Sigmoid colon (tissue), 7 donors: ENCODE measurements around the gene UBXN11. TPM values are rescaled to one million over a fixed set of nuclear protein-coding genes. Genes with fewer than 3 reads are reported as not detected.
A peak's percentile ranks its signal among the peaks of the same experiment; 100 is the strongest.

Experiments
- DNase-seq: peaks from one replicate; pipeline ENCODE4 v3.0.0-alpha.2; 2019
- H3K27ac ChIP-seq, 4 donors: fragments of 200-600 bp; sonication (generic); one replicate each; pipeline ENCODE4 v1.5.1; 2016 to 2019; ENCODE audit warnings: mild to moderate bottlenecking in 1 of 4
- H3K27me3 ChIP-seq, 3 donors: fragments of 200-600 bp; sonication (generic); one replicate each; pipeline ENCODE4 v1.5.1; 2019; ENCODE audit warnings: mild to moderate bottlenecking in 1 of 3
- H3K36me3 ChIP-seq, 4 donors: fragments of 200-600 bp; sonication (generic); one replicate each; pipeline ENCODE4 v1.5.1; 2016 to 2019
- H3K4me1 ChIP-seq, 4 donors: fragments of 200-600 bp; sonication (generic); one replicate each; pipeline ENCODE4 v1.5.1; 2017 to 2019
- H3K4me3 ChIP-seq, 4 donors: fragments of 200-600 bp; sonication (generic); one replicate each; pipeline ENCODE4 v1.5.1; 2017 to 2019; ENCODE audit warnings: mild to moderate bottlenecking in 2 of 4, moderate library complexity in 1 of 4
- H3K9me3 ChIP-seq, 4 donors: fragments of 200-600 bp in 3 of 4; sonication (generic) in 3 of 4; one replicate each; pipeline versions ENCODE4 v1.5.1 to v1.6.1; 2013 to 2019
- CTCF ChIP-seq, 4 experiments: fragments of 450-650 bp in 3 of 4; fragments of 200-600 bp in 1 of 4; IDR thresholded peaks; one replicate each; pipeline ENCODE4 v1.5.1; 2016 to 2019; ENCODE audit warnings: antibody characterized with exemption in 4 of 4, mild to moderate bottlenecking in 3 of 4, moderate library complexity in 2 of 4
- EP300 ChIP-seq, 4 donors: sonication (generic); formaldehyde crosslinking; IDR thresholded peaks; one replicate each; pipeline ENCODE4 v1.6.1; 2017; ENCODE audit warnings: antibody characterized with exemption in 4 of 4
- POLR2A ChIP-seq, 2 donors: fragments of 450-650 bp; IDR thresholded peaks; one replicate each; pipeline ENCODE4 v1.6.1; 2016; ENCODE audit warnings: antibody characterized with exemption in 2 of 2, mild to moderate bottlenecking in 2 of 2, moderate library complexity in 2 of 2
- POLR2AphosphoS5 ChIP-seq, 4 donors: sonication (generic); formaldehyde crosslinking; IDR thresholded peaks; one replicate each; pipeline ENCODE4 v1.6.1; 2017; ENCODE audit warnings: antibody characterized with exemption in 4 of 4
- WGBS, 2 donors: extraction: QIAGEN DNeasy Blood & Tissue Kit; methylation state at CpG; one replicate each; pipeline ENCODE4 v1.1.7; 2013; 5-methylcytosine and 5-hydroxymethylcytosine counted together
- intact Hi-C: fragments of 100-400 bp; cut with DNase I; formaldehyde crosslinking; loops from one replicate; pipeline ENCODE4 v1.15.1; 2023
- polyA plus RNA-seq, 3 donors: library from polyadenylated mRNA; stranded (reverse); fragments of 200-250 nt; gene quantifications; one replicate each; pipeline ENCODE4 v1.2.3, GENCODE V29; 2013
- total RNA-seq, 4 donors: library from RNA; depleted of rRNA; stranded (reverse); fragments of >200 nt; gene quantifications; one replicate each; pipeline ENCODE4 v1.1.0, GENCODE V29; 2016
- donor health status: healthy with polysubstance abuse.
- donor health status: Bipolar disorder and iron deficiency.
- donor health status: healthy.

The UBXN11 gene
- total and polyA plus RNA-seq, 7 donors: 3.0 to 22.7 (median 12.5) TPM

GRCh38 chr1:26290122-26290881 is 16.1 kb downstream of the UBXN11 start:
- 61 to 85% methylated on average over 11 of the region's 11 CpGs for WGBS, 2 donors
- Histone ChIP-seq H3K27me3 (no peaks in the 10 kb centered on the region), H3K4me3 (no peak overlapping the region), H3K9me3 (no peaks in the 10 kb centered on the region), H3K4me1 (peaks cover 0 to 9% (median 4%) of the 10 kb centered on the region in 4 donors), H3K36me3 (no peaks in the 10 kb centered on the region), H3K27ac (peak overlapping the region in 3 of 4 donors; percentile 10 to 60 (median 60))
- DNase-seq: no peak
- TF ChIP-seq CTCF (IDR thresholded peaks at IDR 0.05) (no peak), EP300 (IDR thresholded peaks at IDR 0.05) (no peak), POLR2AphosphoS5 (IDR thresholded peaks at IDR 0.05) (no peak), POLR2A (IDR thresholded peaks at IDR 0.05) (no peak)
- intact Hi-C loops: no loop called here

GRCh38 chr1:26289158-26290059 is 17.0 kb downstream of the UBXN11 start:
- peak overlapping the region; percentile 10 to 60 (median 32) for H3K27ac ChIP-seq
- intact Hi-C loops: no loop called here
- TF ChIP-seq POLR2A (IDR thresholded peaks at IDR 0.05) (no peak), POLR2AphosphoS5 (IDR thresholded peaks at IDR 0.05) (no peak)
- WGBS, 2 donors: 57 to 89% methylated on average over 21 of the region's 21 CpGs
- no peak overlapping the region for H3K4me3 ChIP-seq
- H3K9me3 ChIP-seq: no peaks in the 10 kb centered on the region
- no peak for DNase-seq
- H3K27me3 ChIP-seq: no peaks in the 10 kb centered on the region
- H3K36me3 ChIP-seq: no peaks in the 10 kb centered on the region
- peaks cover 0 to 15% (median 13%) of the 10 kb centered on the region in 4 donors for H3K4me1 ChIP-seq

GRCh38 chr1:26288311-26288941 is 18.0 kb downstream of the UBXN11 start:
- Histone ChIP-seq H3K9me3 (no peaks in the 10 kb centered on the region), H3K4me1 (peaks cover 0 to 18% (median 15%) of the 10 kb centered on the region in 4 donors), H3K27ac (peak overlapping the region; percentile 10 to 60 (median 52)), H3K4me3 (no peak overlapping the region), H3K27me3 (no peaks in the 10 kb centered on the region), H3K36me3 (no peaks in the 10 kb centered on the region)
- DNase-seq: no peak
- WGBS, 2 donors: 35 to 38% methylated on average over 5 of the region's 5 CpGs
- TF ChIP-seq EP300 (IDR thresholded peaks at IDR 0.05) (no peak), POLR2AphosphoS5 (IDR thresholded peaks at IDR 0.05) (no peak), CTCF (IDR thresholded peaks at IDR 0.05) (no peak), POLR2A (IDR thresholded peaks at IDR 0.05) (no peak)
- intact Hi-C loops: no loop called here

- intact Hi-C loops: no loop called here
- Histone ChIP-seq H3K9me3 (no peaks in the 10 kb centered on the region), H3K4me3 (no peak overlapping the region), H3K36me3 (no peaks in the 10 kb centered on the region), H3K4me1 (peaks cover 0 to 18% (median 16%) of the 10 kb centered on the region in 4 donors), H3K27ac (peak overlapping the region; percentile 10 to 60 (median 52)), H3K27me3 (no peaks in the 10 kb centered on the region)
- TF ChIP-seq POLR2AphosphoS5 (IDR thresholded peaks at IDR 0.05) (no peak), EP300 (IDR thresholded peaks at IDR 0.05) (no peak), POLR2A (IDR thresholded peaks at IDR 0.05) (no peak), CTCF (IDR thresholded peaks at IDR 0.05) (no peak)
- 59 to 90% methylated on average over 5 of the region's 5 CpGs for WGBS, 2 donors
- DNase-seq: no peak
Measured at GRCh38 chr1:26287811-26288210, 18.6 kb downstream of the UBXN11 start.
